ENCODE data around the gene CDH13. TPM values are rescaled to one million over a fixed set of nuclear protein-coding genes. Genes with fewer than 3 reads are reported as not detected.

The CDH13 gene
- total RNA-seq, 3 donors from 2014 or later = 4.9 to 11.2 (median 9.8) TPM

GRCh38 chr16:83743241-83743640 is 1116.5 kb downstream of the CDH13 start:
- H3K36me3 ChIP-seq (ENCODE audit: low read depth) = no peaks in the 10 kb centered on the region
- no peak for TF ChIP-seq CTCF (IDR thresholded peaks at IDR 0.05)
- DNase-seq (no peak), ATAC-seq (no peak)
- H3K9me3 ChIP-seq = no peaks in the 10 kb centered on the region
- no peak overlapping the region for H3K4me3 ChIP-seq
- intact Hi-C loops (cut with DNase I, micrococcal nuclease) = no loop called here
- no peaks in the 10 kb centered on the region for H3K4me1 ChIP-seq (ENCODE audit: low read depth)

- Histone ChIP-seq H3K4me1 (ENCODE audit: low read depth) (no peaks in the 10 kb centered on the region), H3K9me3 (no peaks in the 10 kb centered on the region), H3K4me3 (no peak overlapping the region), H3K36me3 (ENCODE audit: low read depth) (no peaks in the 10 kb centered on the region)
- DNase-seq (no peak), ATAC-seq (no peak)
- intact Hi-C loops (cut with DNase I, micrococcal nuclease) = no loop called here
- no peak for TF ChIP-seq CTCF (IDR thresholded peaks at IDR 0.05)
Measured at GRCh38 chr16:83743720-83744119, 1117.0 kb downstream of the CDH13 start.

- ATAC-seq (peak; percentile 64), DNase-seq (peak in 2 of 3 donors; percentile 12 to 60)
- intact Hi-C loops (cut with DNase I, micrococcal nuclease) = no loop called here
- no peak overlapping the region for H3K4me3 ChIP-seq
- H3K36me3 ChIP-seq (ENCODE audit: low read depth) = no peaks in the 10 kb centered on the region
- H3K9me3 ChIP-seq = no peaks in the 10 kb centered on the region
- H3K4me1 ChIP-seq (ENCODE audit: low read depth) = no peaks in the 10 kb centered on the region
- no peak for TF ChIP-seq CTCF (IDR thresholded peaks at IDR 0.05)
Measured at GRCh38 chr16:83744441-83744981, 1117.7 kb downstream of the CDH13 start.

GRCh38 chr16:83746611-83747010 is 1119.8 kb downstream of the CDH13 start:
- Histone ChIP-seq H3K9me3 (no peaks in the 10 kb centered on the region), H3K36me3 (ENCODE audit: low read depth) (no peaks in the 10 kb centered on the region), H3K4me1 (ENCODE audit: low read depth) (no peaks in the 10 kb centered on the region), H3K4me3 (no peak overlapping the region)
- ATAC-seq = no peak
- no peak for DNase-seq
- no peak for TF ChIP-seq CTCF (IDR thresholded peaks at IDR 0.05)
- intact Hi-C loops (cut with DNase I, micrococcal nuclease) = no loop called here

GRCh38 chr16:83747936-83748335 is 1121.2 kb downstream of the CDH13 start:
- no peak for DNase-seq
- no peak for ATAC-seq
- no peaks in the 10 kb centered on the region for H3K9me3 ChIP-seq
- TF ChIP-seq CTCF (IDR thresholded peaks at IDR 0.05) = no peak
- no peaks in the 10 kb centered on the region for H3K36me3 ChIP-seq (ENCODE audit: low read depth)
- intact Hi-C loops (cut with DNase I, micrococcal nuclease) = no loop called here
- H3K4me3 ChIP-seq = no peak overlapping the region
- no peaks in the 10 kb centered on the region for H3K4me1 ChIP-seq (ENCODE audit: low read depth)

- Histone ChIP-seq H3K4me3 (no peak overlapping the region), H3K36me3 (ENCODE audit: low read depth) (no peaks in the 10 kb centered on the region), H3K4me1 (ENCODE audit: low read depth) (no peaks in the 10 kb centered on the region), H3K9me3 (peaks cover 8% of the 10 kb centered on the region)
- DNase-seq = no peak
- no peak for TF ChIP-seq CTCF (IDR thresholded peaks at IDR 0.05)
- intact Hi-C loops (cut with DNase I, micrococcal nuclease) = no loop called here
- ATAC-seq = no peak
Measured at GRCh38 chr16:83755391-83755790, 1128.6 kb downstream of the CDH13 start.

Measured in mucosa of descending colon (tissue), 3 donors.